ENCODE results near the gene TTLL6.
"Not testable (repeated sequence)": the region's sequence is repeated elsewhere in the genome, so short reads cannot be mapped to it uniquely, and the experiment has no call there.

TTLL6 gene

DNA sequence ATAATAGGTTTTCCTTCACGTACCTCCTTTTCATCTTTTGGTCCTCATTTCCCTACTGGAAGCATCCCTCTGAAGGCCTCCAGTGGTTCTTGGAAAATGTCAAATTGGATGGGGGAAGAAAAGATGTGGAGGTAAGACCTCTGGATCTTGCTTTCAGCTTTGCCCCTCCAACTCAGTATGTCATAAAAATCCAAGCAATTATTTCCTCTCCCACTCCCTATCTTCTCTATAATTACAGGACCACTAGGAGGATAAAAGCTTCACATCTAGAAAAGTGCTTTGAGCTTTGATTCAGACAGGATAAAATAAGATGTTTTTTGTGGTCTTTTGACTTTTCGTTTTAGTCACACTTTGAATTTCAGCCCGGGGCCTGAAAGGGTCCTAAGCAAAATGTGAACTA, 1.7 kb downstream of the TTLL6 start:
- no peak for DNase-seq (ENCODE audit: low spot score)

DNA sequence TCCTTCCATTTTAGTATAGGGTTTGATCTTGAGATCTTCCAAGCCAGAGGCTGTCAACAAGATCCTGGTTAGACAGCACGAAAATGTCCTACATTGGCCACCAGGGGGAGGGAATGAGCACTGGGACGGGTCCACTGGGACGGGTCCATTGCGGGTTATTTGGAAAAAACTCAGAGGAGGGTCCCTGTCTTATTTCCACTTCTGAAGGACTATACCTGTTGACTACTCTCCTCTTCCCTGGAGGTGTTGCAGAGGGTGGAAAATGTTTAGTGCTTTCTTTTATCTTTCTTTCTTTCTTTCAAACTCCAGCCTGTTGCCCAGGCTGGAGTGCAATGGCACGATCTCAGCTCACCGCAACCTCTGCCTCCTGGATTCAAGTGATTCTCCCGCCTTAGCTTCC, 2.5 kb downstream of the TTLL6 start:
- DNase-seq (ENCODE audit: low spot score) = peak; percentile 40

GRCh38 chr17:48812001-48812400, 5.0 kb downstream of the TTLL6 start:
- no peak for DNase-seq (ENCODE audit: low spot score)

- no peak for DNase-seq (ENCODE audit: low spot score)
Measured at GRCh38 chr17:48809182-48809581, 7.8 kb downstream of the TTLL6 start.

GRCh38 chr17:48804936-48805411, 12.1 kb downstream of the TTLL6 start:
- peak; percentile 46 for DNase-seq (ENCODE audit: low spot score)

DNA sequence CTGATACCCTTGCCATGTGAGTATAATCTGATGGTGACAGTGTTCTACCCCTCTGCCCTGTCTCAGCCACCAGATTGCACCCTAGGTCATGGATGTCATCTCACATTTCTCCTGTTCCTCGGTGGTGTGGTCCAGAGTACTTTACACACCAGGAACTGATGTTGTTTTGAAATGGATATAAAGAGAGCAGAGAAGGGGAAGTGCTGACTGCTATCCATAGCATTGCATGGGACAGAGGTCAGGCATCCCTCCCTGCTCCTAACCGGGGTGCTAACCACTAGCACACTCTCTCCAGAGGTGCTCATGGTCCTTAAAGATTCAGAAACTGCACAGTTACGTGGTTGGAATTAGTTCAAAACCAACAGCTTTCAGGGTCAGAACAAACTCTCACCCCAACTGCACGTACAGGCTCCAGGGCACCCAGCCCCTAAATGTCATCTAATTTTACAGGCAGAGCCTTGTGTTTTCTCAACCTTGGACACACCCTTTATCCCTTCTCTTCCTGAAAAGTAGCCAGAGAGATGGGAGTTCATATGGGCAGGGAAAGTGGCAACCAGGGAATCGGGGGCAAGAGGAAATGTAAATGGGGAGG, 16.3 kb downstream of the TTLL6 start:
- DNase-seq (ENCODE audit: low spot score) = no peak

- DNase-seq (ENCODE audit: low spot score) = no peak
Measured at GRCh38 chr17:48799069-48799723, 17.8 kb downstream of the TTLL6 start.

DNA sequence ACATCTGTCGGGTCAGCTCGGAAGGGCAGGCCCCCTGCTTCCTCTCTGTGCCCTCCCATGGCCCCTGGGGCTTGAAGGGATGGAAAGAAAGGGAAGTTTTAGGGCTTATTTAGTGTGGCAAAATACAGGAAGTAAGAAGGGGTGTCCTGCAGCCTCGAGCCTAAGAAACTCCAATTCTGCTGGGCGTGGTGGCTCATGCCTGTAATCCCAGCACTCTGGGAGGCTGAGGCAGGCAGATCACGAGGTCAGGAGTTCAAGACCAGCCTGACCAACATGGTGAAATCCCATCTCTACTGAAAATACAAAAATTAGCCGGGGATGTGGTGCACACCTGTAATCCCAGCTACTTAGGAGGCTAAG, 20.9 kb downstream of the TTLL6 start:
- not testable (repeated sequence) for DNase-seq (ENCODE audit: low spot score)

DNA sequence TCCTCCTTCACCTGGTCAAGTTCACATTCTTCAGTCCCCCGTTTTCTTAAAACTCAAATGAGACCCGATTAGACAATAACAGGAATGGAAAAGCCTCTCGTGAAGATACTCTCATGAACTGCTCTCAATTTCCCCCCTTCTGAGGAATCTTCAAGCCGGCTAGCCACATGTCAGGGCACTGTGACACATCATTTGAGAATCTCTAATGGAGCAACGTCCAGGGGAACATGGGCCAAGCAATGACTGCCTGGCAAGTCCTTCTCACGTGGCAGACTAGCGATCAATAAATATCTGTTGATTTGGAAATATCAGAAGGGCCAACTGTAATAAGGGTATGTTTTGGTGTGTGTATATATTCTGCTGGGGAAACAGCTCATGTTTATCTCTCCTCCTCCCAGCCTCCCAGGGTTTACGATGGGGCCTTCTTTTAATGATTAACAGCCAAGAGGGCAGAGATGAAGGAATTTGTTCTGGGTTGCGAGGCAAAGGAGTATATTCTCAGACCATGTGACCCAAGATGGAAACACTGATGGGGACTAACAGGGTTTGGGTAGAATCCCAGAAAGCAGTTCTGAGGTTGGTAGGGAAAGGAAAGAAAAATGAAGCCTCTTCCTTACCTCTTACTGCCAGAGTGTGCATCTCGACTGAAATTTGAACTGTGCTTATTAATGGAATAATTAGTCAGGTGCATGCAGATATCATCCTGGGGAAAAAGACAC, 21.4 kb downstream of the TTLL6 start:
- DNase-seq (ENCODE audit: low spot score) = no peak

- DNase-seq (ENCODE audit: low spot score) = no peak
Measured at GRCh38 chr17:48792033-48792798, 24.8 kb downstream of the TTLL6 start.

DNA sequence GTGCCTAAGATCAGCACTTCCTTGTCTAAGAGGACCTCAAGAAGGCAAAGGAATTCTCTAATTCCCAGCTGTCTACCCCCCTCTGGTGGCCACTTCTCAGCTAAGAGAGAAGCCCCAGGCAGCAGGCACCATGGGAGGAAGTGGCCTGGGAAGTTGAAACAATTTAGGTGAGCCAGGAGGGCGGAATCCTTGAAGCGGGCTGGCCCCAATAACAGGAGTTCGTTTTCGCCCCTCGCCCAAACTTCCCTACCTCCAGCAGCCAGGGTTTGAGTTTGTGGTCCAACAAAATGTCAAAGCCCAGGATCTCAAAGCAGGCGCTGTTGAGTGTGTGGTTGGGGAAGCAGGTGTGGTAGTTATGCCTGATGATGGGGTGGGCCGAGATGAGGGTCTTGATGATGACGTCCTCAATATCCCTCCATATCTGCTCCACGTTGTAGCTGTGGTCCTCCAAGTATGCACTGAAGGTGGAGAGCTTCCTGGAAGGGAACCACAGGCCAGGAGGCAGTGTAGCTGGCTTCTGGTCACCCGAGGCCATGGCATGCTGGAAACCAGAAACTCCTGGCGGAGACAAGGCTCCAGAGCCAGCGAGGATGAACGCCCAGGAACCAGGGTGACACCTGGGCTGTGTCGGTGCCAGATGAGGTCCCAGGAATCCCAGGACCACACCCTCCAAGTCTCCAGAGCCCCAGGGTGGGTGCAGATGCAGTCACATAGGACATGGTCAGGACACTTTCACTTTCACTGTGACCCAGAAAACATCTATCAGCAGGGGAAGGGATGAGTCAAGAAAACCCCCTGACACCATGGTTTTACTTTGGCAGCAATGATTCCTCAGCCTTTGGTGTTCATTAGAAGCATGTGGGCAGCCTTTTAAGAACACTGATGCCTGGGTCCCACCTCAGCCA, 25.6 kb downstream of the TTLL6 start:
- peak; percentile 78 for DNase-seq (ENCODE audit: low spot score)

GRCh38 chr17:48790607-48791127, 26.4 kb downstream of the TTLL6 start:
- DNase-seq (ENCODE audit: low spot score) = no peak

DNA sequence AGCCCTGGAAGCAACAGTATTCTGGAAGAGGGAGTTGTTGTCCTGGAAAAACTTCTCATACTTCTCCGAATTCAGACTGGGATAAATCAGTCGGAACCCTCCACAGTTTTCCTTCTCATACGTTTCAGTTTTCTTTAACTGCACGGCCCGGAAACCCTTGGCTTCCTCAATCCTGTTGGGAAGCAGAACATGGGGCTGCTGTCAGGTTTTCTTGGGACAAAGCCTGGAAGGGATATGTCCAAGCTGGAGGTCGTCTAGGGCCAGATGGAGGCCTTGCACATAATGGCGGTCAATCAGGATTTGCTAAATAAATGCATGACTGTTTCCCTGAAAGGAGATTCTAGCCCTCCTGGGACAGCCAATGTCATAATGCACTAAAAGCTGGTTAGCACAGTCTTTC, 29.2 kb downstream of the TTLL6 start:
- no peak for DNase-seq (ENCODE audit: low spot score)

DNA sequence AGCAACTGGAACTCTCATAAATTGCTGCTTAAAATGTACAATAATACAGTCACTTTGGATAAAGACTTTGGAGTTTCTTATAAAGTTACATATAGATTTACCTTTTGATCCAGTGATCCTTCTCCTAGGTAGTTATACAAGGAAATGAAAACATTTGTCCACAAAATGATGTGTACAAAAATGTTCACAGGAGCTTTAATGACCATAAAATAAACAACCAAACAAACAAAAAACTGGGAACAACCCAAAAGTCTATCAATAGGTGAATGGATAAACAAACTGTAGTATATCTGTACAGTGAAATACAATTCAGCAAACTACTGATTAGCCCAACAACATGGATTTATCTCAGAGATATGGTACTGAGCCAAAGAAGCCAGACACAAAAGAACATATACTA, 37.6 kb downstream of the TTLL6 start:
- DNase-seq (ENCODE audit: low spot score) = no peak

- DNase-seq (ENCODE audit: low spot score) = no peak
Measured at GRCh38 chr17:48776602-48777001, 40.4 kb downstream of the TTLL6 start.

GRCh38 chr17:48773245-48773644, 43.8 kb downstream of the TTLL6 start:
- no peak for DNase-seq (ENCODE audit: low spot score)

GRCh38 chr17:48770954-48771353, 46.1 kb downstream of the TTLL6 start:
- no peak for DNase-seq (ENCODE audit: low spot score)

GRCh38 chr17:48769009-48769675, 47.9 kb downstream of the TTLL6 start:
- no peak for DNase-seq (ENCODE audit: low spot score)

GRCh38 chr17:48767263-48767774, 49.7 kb downstream of the TTLL6 start:
- DNase-seq (ENCODE audit: low spot score) = no peak

- no peak for DNase-seq (ENCODE audit: low spot score)
Measured at GRCh38 chr17:48761114-48761513, 55.9 kb downstream of the TTLL6 start.

DNA sequence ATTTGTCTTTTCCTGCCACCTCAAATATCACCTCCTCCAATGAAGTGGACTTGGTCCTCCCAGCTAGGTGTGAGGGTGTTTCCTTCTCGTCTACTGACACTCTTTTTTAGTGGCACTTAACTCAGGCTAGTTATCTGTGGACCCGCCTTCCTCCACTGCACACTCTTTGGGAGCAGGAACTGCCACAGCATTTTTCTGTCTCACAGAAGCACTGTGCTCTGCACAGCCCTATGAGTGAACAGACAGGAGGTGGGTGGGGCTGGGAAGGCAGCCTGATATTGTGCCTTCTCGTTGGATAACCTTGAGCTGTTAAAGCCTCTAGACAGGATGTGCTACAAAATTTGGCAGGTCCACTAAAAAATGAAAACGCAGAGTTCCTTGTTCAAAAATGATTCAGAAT, 56.6 kb downstream of the TTLL6 start:
- no peak for DNase-seq (ENCODE audit: low spot score)
